ENCODE results near the gene SLC29A3. TPM values are rescaled to one million over a fixed set of nuclear protein-coding genes. Genes with fewer than 3 reads are reported as not detected.

Gene SLC29A3
- total RNA-seq, 1 donor from 2014 or later, result 6.8 TPM

GRCh38 chr10:71368176-71368575 is 49.1 kb downstream of the SLC29A3 start:
- H3K4me3 Mint-ChIP-seq, result no peak overlapping the region
- H3K36me3 Mint-ChIP-seq (ENCODE audit: low read depth), result no peaks in the 10 kb centered on the region
- intact Hi-C loops (cut with micrococcal nuclease), result no loop called here

DNA sequence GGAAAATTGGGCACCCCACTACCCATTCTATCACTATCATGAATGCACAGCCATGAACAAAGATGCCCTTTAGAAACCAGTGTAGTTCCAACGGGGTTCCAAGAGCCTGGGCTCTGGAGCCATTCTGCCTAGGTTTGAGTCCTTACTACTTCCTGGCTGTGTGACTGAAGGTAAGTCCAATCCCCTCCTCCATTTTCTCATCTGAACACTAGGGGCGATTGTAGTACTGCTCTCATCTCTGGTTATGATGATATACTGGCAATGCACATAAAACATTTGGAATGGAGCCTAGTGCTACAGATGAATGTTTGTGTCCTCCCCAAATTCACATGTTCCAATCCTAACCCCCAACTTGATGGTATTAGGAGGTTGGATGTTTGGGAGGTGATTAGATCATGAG is 49.6 kb downstream of the SLC29A3 start:
- Mint-ChIP-seq H3K9me3 (no peaks in the 10 kb centered on the region), H3K4me1 (ENCODE audit: low read depth) (no peaks in the 10 kb centered on the region), H3K27ac (no peak overlapping the region), H3K36me3 (ENCODE audit: low read depth) (no peaks in the 10 kb centered on the region), H3K27me3 (ENCODE audit: insufficient read depth) (peaks cover 3% of the 10 kb centered on the region), H3K4me3 (no peak overlapping the region)
- intact Hi-C loops (cut with micrococcal nuclease), result no loop called here
- no peak for DNase-seq (ENCODE audit: low spot score)

More at GRCh38 chr10:71368176-71368575, 49.1 kb downstream of the SLC29A3 start:
- Mint-ChIP-seq H3K27me3 (ENCODE audit: insufficient read depth) (peaks cover 3% of the 10 kb centered on the region), H3K27ac (no peak overlapping the region), H3K4me1 (ENCODE audit: low read depth) (no peaks in the 10 kb centered on the region), H3K9me3 (no peaks in the 10 kb centered on the region)
- DNase-seq (ENCODE audit: low spot score), result no peak

DNA sequence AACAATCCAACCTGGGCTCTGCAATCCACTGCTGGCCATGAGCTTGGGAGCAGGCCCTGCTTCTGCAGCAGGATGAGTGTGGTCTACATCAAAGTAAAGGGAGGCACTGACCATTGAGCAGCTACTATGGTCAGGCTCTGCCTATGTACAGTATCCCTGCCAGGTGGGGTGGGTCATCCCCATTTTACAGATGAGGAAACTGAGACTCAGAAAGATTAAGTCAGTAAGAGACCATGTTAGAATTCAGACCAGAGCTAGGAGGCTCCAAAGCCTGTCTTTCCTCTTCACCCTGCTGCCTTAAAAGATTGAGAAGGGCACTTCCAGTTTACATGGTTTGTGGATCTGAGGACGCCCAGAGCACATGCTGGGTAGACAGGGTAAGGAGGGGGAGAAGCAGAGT is 50.5 kb downstream of the SLC29A3 start:
- intact Hi-C loops (cut with micrococcal nuclease), result no loop called here

DNA sequence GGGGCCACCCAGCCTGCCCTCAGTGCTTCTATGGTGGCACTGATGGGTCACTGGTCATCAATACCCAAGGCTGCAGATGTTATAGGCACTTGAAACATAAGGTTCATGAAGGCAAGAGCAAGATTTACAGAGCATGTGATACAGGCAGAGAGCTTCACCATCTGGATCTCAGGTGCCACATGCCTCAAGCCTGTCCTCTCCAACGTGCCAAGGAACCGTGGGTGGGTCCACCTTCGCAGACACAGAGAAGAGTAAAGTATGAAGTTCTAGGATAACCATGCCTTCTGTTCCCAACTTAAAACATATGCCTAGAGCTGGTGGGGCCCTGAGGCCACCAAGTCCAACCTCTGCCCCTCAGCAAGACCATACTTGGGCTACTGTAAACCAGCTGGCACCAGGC is 51.0 kb downstream of the SLC29A3 start:
- H3K27ac Mint-ChIP-seq, result no peak overlapping the region
- DNase-seq (ENCODE audit: low spot score), result no peak
- intact Hi-C loops (cut with micrococcal nuclease), result no loop called here
- no peak overlapping the region for H3K4me3 Mint-ChIP-seq
- no peaks in the 10 kb centered on the region for H3K4me1 Mint-ChIP-seq (ENCODE audit: low read depth)
- H3K36me3 Mint-ChIP-seq (ENCODE audit: low read depth), result no peaks in the 10 kb centered on the region
- H3K27me3 Mint-ChIP-seq (ENCODE audit: insufficient read depth), result peaks cover 3% of the 10 kb centered on the region
- no peaks in the 10 kb centered on the region for H3K9me3 Mint-ChIP-seq

More for the DNA sequence above, 50.5 kb downstream of the SLC29A3 start:
- Mint-ChIP-seq H3K9me3 (no peaks in the 10 kb centered on the region), H3K4me1 (ENCODE audit: low read depth) (no peaks in the 10 kb centered on the region), H3K36me3 (ENCODE audit: low read depth) (no peaks in the 10 kb centered on the region), H3K27ac (no peak overlapping the region), H3K27me3 (ENCODE audit: insufficient read depth) (peaks cover 3% of the 10 kb centered on the region), H3K4me3 (no peak overlapping the region)
- DNase-seq (ENCODE audit: low spot score), result no peak

- no peak for DNase-seq (ENCODE audit: low spot score)
- Mint-ChIP-seq H3K9me3 (no peaks in the 10 kb centered on the region), H3K27ac (no peak overlapping the region), H3K27me3 (ENCODE audit: insufficient read depth) (peaks cover 7% of the 10 kb centered on the region), H3K4me3 (no peak overlapping the region), H3K36me3 (ENCODE audit: low read depth) (no peaks in the 10 kb centered on the region), H3K4me1 (ENCODE audit: low read depth) (peaks cover 9% of the 10 kb centered on the region)
- intact Hi-C loops (cut with micrococcal nuclease), result no loop called here
Measured at GRCh38 chr10:71371750-71372166, 52.7 kb downstream of the SLC29A3 start.

DNA sequence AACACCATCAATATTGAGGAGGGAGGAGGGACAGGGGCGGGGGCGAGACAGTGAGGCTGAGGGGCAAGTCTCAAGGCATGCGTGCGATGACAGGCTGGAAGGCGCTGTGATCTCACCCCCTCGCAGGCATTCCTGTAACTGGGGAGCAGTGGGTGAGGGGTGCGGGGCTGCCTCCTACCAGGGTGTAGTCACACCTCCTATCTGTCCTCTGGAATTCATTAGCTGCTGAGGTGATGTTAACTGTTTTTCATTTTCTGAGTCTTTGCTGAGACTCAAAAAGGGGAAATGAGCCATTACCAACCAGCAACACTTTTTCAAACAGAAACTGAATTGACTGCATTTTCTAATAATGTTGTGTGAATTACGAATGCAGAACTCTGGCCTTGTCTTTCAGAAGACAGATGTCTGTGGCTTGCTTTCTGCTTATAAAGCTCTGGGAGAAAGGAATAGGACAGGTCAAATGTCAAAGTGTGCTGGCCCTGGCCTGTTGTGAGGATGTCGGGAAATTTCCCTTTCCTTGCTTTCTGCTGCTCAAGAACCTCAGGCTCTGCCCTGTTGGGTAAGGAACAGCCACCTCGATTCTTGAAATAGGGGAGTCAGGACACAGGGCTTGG is 53.9 kb downstream of the SLC29A3 start:
- no peak overlapping the region for H3K4me3 Mint-ChIP-seq
- H3K9me3 Mint-ChIP-seq, result no peaks in the 10 kb centered on the region
- peaks cover 7% of the 10 kb centered on the region for H3K27me3 Mint-ChIP-seq (ENCODE audit: insufficient read depth)
- H3K36me3 Mint-ChIP-seq (ENCODE audit: low read depth), result no peaks in the 10 kb centered on the region
- intact Hi-C loops (cut with micrococcal nuclease), result no loop called here
- H3K27ac Mint-ChIP-seq, result no peak overlapping the region
- DNase-seq (ENCODE audit: low spot score), result no peak
- peaks cover 14% of the 10 kb centered on the region for H3K4me1 Mint-ChIP-seq (ENCODE audit: low read depth)

DNA sequence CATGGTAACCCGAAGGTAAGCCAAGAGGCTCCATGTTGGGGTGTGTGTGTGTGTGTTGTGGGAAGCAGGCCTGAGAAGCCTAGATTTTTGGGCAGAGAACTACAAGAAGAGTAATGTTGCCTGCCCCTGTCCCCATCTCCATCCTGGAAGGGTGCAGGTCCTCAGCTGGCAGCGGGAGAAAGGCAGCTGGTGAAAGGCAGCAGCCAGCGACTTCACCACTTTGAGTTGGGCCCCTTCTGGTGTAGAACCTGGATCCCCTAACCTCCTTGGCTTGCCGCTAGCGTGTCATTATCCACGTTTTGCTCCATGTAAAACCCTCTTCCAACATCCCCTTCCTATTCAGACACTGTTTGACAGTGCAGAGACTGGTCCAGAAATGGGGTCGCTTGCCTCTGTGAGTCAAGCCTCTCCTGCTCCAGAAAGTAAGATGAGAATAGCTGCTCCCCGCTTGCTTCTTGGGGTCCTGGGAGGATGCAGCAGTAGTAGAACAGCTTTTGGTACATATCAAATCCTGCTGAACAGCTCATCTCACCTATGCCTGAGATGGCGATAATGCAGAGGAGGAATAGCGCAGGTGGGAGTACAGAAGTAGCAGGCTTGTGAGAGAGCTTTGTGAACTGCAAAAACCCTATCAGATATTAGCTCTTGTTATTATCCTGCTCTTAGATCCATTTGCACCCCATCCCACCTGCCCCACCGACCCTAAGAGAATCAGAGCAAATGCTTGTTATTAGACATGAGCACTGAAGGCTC is 55.6 kb downstream of the SLC29A3 start:
- no peak for DNase-seq (ENCODE audit: low spot score)
- peaks cover 14% of the 10 kb centered on the region for H3K4me1 Mint-ChIP-seq (ENCODE audit: low read depth)
- H3K36me3 Mint-ChIP-seq (ENCODE audit: low read depth), result no peaks in the 10 kb centered on the region
- no peak overlapping the region for H3K27ac Mint-ChIP-seq
- intact Hi-C loops (cut with micrococcal nuclease), result no loop called here
- H3K9me3 Mint-ChIP-seq, result no peaks in the 10 kb centered on the region
- no peak overlapping the region for H3K4me3 Mint-ChIP-seq
- peaks cover 10% of the 10 kb centered on the region for H3K27me3 Mint-ChIP-seq (ENCODE audit: insufficient read depth)

DNA sequence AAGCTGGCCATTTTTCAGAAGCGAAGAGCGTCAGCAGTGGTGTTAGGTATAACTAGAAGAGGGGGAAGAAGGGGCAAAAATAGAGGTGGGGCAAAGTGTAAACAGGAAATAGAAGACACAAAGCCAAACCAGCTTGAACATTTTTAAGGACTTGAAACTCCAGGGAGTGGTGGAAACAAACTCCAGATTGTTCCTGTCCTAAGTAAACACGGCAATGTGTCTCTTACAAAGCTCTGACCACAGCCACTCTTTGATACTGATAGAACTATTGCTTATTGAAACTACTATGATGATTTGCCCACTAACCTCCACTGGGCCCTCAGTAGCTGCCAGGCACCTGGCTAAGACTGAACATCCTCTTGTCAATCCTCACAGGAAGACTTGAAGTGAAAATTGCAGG is 56.9 kb downstream of the SLC29A3 start:
- Mint-ChIP-seq H3K4me3 (peak overlapping the region; percentile 45), H3K36me3 (ENCODE audit: low read depth) (no peaks in the 10 kb centered on the region), H3K27ac (peak overlapping the region; percentile 18)

DNA sequence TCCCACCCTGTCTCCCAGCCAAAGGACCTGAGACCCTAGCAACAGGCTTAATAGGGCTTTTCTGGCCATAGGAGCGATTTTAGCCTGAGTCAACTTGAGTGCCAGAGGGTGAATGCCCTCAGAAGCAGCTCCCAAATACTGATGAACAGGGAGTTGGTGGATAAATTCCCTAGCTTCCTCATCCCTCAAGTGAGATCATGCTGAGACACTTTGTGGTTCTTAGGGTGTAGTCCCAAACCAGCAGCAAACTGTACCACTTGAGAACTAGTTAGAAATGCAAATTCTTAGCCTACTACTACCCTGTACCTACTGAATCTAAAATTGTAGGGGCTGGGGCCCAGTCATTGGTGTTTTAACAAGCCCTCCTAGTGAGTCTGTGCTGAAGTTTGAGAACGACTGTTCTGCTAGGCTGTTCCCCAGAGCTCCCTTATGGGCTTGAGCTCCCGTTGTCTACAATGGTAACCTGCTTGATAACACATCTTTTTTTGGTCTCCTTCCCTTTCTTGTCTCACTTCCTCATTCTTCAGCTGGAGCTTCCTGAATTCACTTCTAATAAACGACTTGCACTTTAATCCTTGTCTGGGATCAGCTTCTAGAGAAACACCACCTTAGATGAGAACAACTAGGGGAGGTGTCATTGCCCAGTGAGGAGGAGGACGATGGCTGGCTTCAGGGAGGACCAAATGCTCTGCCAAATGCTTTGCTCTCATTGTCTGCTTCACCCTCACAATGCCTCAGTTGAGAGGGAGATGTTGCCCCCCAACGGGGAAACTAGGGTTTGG is 59.5 kb downstream of the SLC29A3 start:
- Mint-ChIP-seq H3K9me3 (no peaks in the 10 kb centered on the region), H3K4me1 (ENCODE audit: low read depth) (peaks cover 14% of the 10 kb centered on the region), H3K27ac (no peak overlapping the region), H3K36me3 (ENCODE audit: low read depth) (no peaks in the 10 kb centered on the region), H3K4me3 (no peak overlapping the region), H3K27me3 (ENCODE audit: insufficient read depth) (peaks cover 8% of the 10 kb centered on the region)
- no peak for DNase-seq (ENCODE audit: low spot score)
- intact Hi-C loops (cut with micrococcal nuclease), result no loop called here

More for the DNA sequence above, 56.9 kb downstream of the SLC29A3 start:
- Mint-ChIP-seq H3K27me3 (ENCODE audit: insufficient read depth) (peaks cover 11% of the 10 kb centered on the region), H3K4me1 (ENCODE audit: low read depth) (peaks cover 14% of the 10 kb centered on the region), H3K9me3 (no peaks in the 10 kb centered on the region)
- DNase-seq (ENCODE audit: low spot score), result no peak
- intact Hi-C loops (cut with micrococcal nuclease), result loop anchor here (2.0 kb wide), 2 partner anchors 475 to 973 kb away; partner anchors contain the start of gene PSAP

GRCh38 chr10:71379118-71379766 is 60.2 kb downstream of the SLC29A3 start:
- DNase-seq (ENCODE audit: low spot score), result no peak
- no peaks in the 10 kb centered on the region for H3K36me3 Mint-ChIP-seq (ENCODE audit: low read depth)
- intact Hi-C loops (cut with micrococcal nuclease), result no loop called here
- peaks cover 14% of the 10 kb centered on the region for H3K4me1 Mint-ChIP-seq (ENCODE audit: low read depth)
- H3K9me3 Mint-ChIP-seq, result no peaks in the 10 kb centered on the region
- no peak overlapping the region for H3K4me3 Mint-ChIP-seq
- H3K27me3 Mint-ChIP-seq (ENCODE audit: insufficient read depth), result peaks cover 8% of the 10 kb centered on the region
- H3K27ac Mint-ChIP-seq, result no peak overlapping the region

- DNase-seq (ENCODE audit: low spot score), result no peak
- peaks cover 4% of the 10 kb centered on the region for H3K27me3 Mint-ChIP-seq (ENCODE audit: insufficient read depth)
- H3K4me3 Mint-ChIP-seq, result no peak overlapping the region
- no peaks in the 10 kb centered on the region for H3K36me3 Mint-ChIP-seq (ENCODE audit: low read depth)
- H3K27ac Mint-ChIP-seq, result no peak overlapping the region
- H3K9me3 Mint-ChIP-seq, result no peaks in the 10 kb centered on the region
- intact Hi-C loops (cut with micrococcal nuclease), result no loop called here
- peaks cover 10% of the 10 kb centered on the region for H3K4me1 Mint-ChIP-seq (ENCODE audit: low read depth)
Measured at GRCh38 chr10:71380841-71381240, 61.8 kb downstream of the SLC29A3 start.

GRCh38 chr10:71381611-71382010 is 62.6 kb downstream of the SLC29A3 start:
- H3K4me3 Mint-ChIP-seq, result no peak overlapping the region
- intact Hi-C loops (cut with micrococcal nuclease), result no loop called here
- DNase-seq (ENCODE audit: low spot score), result no peak
- H3K27ac Mint-ChIP-seq, result no peak overlapping the region
- H3K36me3 Mint-ChIP-seq (ENCODE audit: low read depth), result no peaks in the 10 kb centered on the region
- no peaks in the 10 kb centered on the region for H3K9me3 Mint-ChIP-seq
- H3K4me1 Mint-ChIP-seq (ENCODE audit: low read depth), result peaks cover 6% of the 10 kb centered on the region
- peaks cover 4% of the 10 kb centered on the region for H3K27me3 Mint-ChIP-seq (ENCODE audit: insufficient read depth)

All from activated T-helper 1 cell treated with anti-CD3 and anti-CD28 coated beads, Interleukin-12 subunit alpha, Interleukin-12 subunit beta, Interleukin-2, Interleukin-4 antibody, amounts not matched to agents 30 ng/mL and 10 ng/mL and 1 ng/mL, durations not matched to agents 14 hours and 24 hours and 36 hours (primary cell).